ENCODE results near the gene ESF1.

DNA sequence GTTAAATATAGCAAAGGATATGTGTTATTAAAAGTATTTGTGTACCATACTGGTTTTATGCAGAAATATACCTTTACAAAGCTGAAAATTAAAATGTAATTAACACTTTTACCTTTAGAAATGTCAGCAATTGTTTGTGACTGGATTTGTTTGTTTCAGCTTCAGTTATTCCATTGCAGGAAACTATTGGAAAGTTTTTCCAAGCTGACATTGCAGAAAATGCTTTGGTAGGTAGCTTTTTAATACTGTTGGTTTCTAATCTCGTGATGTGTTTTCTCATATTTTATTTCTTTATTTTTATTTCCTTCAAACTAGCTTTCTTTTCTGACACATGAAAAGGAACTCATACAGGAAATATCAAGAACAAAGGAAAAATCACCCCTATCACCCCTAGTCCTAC is 8.3 kb upstream of the ESF1 start:
- TF ChIP-seq ARNT (IDR thresholded peaks at IDR 0.05) (no peak), BHLHE40 (IDR thresholded peaks at IDR 0.05; ENCODE audit: borderline replicate concordance) (no peak), FOXM1 (IDR thresholded peaks at IDR 0.05; ENCODE audit: borderline replicate concordance) (no peak), TARDBP (IDR thresholded peaks at IDR 0.05) (no peak), HDGF (IDR thresholded peaks at IDR 0.05; ENCODE audit: borderline replicate concordance) (no peak), FOXK2 (IDR thresholded peaks at IDR 0.05) (no peak), NFRKB (IDR thresholded peaks at IDR 0.05) (no peak), SP1 (IDR thresholded peaks at IDR 0.05) (no peak), CTBP1 (IDR thresholded peaks at IDR 0.05; ENCODE audit: borderline replicate concordance) (no peak)
- TF ChIP-seq, protein P1, sequence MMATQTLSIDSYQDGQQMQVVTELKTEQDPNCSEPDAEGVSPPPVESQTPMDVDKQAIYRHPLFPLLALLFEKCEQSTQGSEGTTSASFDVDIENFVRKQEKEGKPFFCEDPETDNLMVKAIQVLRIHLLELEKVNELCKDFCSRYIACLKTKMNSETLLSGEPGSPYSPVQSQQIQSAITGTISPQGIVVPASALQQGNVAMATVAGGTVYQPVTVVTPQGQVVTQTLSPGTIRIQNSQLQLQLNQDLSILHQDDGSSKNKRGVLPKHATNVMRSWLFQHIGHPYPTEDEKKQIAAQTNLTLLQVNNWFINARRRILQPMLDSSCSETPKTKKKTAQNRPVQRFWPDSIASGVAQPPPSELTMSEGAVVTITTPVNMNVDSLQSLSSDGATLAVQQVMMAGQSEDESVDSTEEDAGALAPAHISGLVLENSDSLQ (IDR thresholded peaks at IDR 0.05) = no peak

All from HEK293T (cell line).